A549 (cell line): Measurements from ENCODE around the gene NGDN. TPM values are rescaled to one million over a fixed set of nuclear protein-coding genes. Genes with fewer than 3 reads are reported as not detected.

Experiments used
- ATAC-seq, 2 experiments: fragments of 200-7000 bp in 1 of 2; fragments of >200 bp in 1 of 2; cut with Nextera tagmentation in 1 of 2; cut with Tn5 transposase in 1 of 2; 3 replicates each; pipeline versions ENCODE4 v1.8.0 to v1.9.1; 2018 to 2020; ENCODE audit warnings: mild to moderate bottlenecking in 1 of 2, moderate library complexity in 1 of 2
- CTCF ChIA-PET: fragments of 300-600 bp; sonication (Branson Sonifier 250); formaldehyde crosslinking; extraction: SDS; loops from one replicate; lab custom pipeline; 2021; ENCODE audit warnings: antibody characterized with exemption, inconsistent platforms; lab: Yijun Ruan, JAX
- POLR2A ChIA-PET: fragments of 350-600 bp; formaldehyde crosslinking; extraction: SDS; loops from one replicate; lab custom pipeline; 2021; ENCODE audit warnings: antibody characterized with exemption, inconsistent platforms; lab: Yijun Ruan, JAX
- DNase-seq, 2 experiments: peaks; one replicate each; pipeline versions ENCODE4 v3.0.0 to v3.0.0-alpha.2; 2011 to 2016; ENCODE audit warnings: low read depth in 1 of 2, low spot score in 1 of 2
- FAIRE-seq: peaks from 2 replicates; lab custom pipeline; 2011; peaks lifted over from hg19 to GRCh38; lab: Jason Lieb, UNC
- H3K27ac ChIP-seq, 2 experiments: fragments of >200 bp; sonication (Bioruptor Twin); formaldehyde crosslinking; 3 replicates each; pipeline ENCODE4 v1.5.1; 2016 to 2017
- H3K4me1 ChIP-seq: fragments of >200 bp; sonication (Bioruptor Twin); formaldehyde crosslinking; 3 replicates; pipeline ENCODE4 v1.6.1; 2016
- H3K4me2 ChIP-seq: fragments of >200 bp; sonication (Bioruptor Twin); formaldehyde crosslinking; 3 replicates; pipeline ENCODE4 v1.6.1; 2016
- H3K4me3 ChIP-seq: fragments of >200 bp; sonication (Bioruptor Twin); formaldehyde crosslinking; 3 replicates; pipeline ENCODE4 v1.5.1; 2016
- H3K9me3 ChIP-seq: fragments of >200 bp; sonication (Bioruptor Twin); formaldehyde crosslinking; 3 replicates; pipeline ENCODE4 v1.6.1; 2016
- BHLHE40 ChIP-seq: IDR thresholded peaks from 2 replicates; pipeline ENCODE4 v1.6.1; 2012; ENCODE audit warnings: low read depth, low read length, inconsistent platforms
- CBX2 ChIP-seq: fragments of 200-600 bp; sonication (generic); IDR thresholded peaks from 2 replicates; pipeline ENCODE4 v1.6.1; 2016; ENCODE audit warnings: low read depth, mild to moderate bottlenecking, borderline replicate concordance
- CTCF ChIP-seq: fragments of >200 bp; sonication (Bioruptor Twin); formaldehyde crosslinking; IDR thresholded peaks from 3 replicates; pipeline ENCODE4 v1.5.1; 2016
- E2F6 ChIP-seq: IDR thresholded peaks from 2 replicates; pipeline ENCODE4 v1.6.1; 2012; ENCODE audit warnings: low read depth, borderline replicate concordance
- EHMT2 ChIP-seq: fragments of 200-600 bp; sonication (generic); IDR thresholded peaks from 2 replicates; pipeline ENCODE4 v1.6.1; 2016; ENCODE audit warnings: antibody characterized with exemption, low read depth, mild to moderate bottlenecking, moderate library complexity
- ELK1 ChIP-seq: fragments of 150-350 bp; IDR thresholded peaks from 2 replicates; pipeline ENCODE4 v1.6.1; 2014; ENCODE audit warnings: low read depth, mild to moderate bottlenecking, low read length
- FOSL2 ChIP-seq, 2 experiments: fragments of 450-650 bp in 1 of 2; fragments of >200 bp in 1 of 2; sonication (Bioruptor Twin) in 1 of 2; formaldehyde crosslinking; IDR thresholded peaks; 2 replicates each; pipeline versions ENCODE4 v1.5.0 to v1.6.1; 2016 to 2020; ENCODE audit warnings: mild to moderate bottlenecking in 1 of 2, moderate library complexity in 1 of 2
- FOXS1 ChIP-seq: fragments of 250-450 bp; sonication (Bioruptor Pico); IDR thresholded peaks from 2 replicates; pipeline ENCODE4 v1.5.0; 2020; ENCODE audit warnings: mild to moderate bottlenecking, moderate library complexity
- HDAC2 ChIP-seq: fragments of 200-600 bp; sonication (generic); IDR thresholded peaks from 2 replicates; pipeline ENCODE4 v1.6.1; 2016
- HOXA7 ChIP-seq: fragments of 250-450 bp; sonication (Bioruptor Pico); IDR thresholded peaks from 2 replicates; pipeline ENCODE4 v1.5.0; 2020; ENCODE audit warnings: mild to moderate bottlenecking, moderate library complexity
- JUNB ChIP-seq: fragments of >200 bp; sonication (Bioruptor Twin); formaldehyde crosslinking; IDR thresholded peaks from 2 replicates; pipeline ENCODE4 v1.6.1; 2016
- MAFK ChIP-seq: fragments of 450-650 bp; IDR thresholded peaks from 2 replicates; pipeline ENCODE4 v1.6.1; 2014; ENCODE audit not compliant: partially characterized antibody
- MYC ChIP-seq: IDR thresholded peaks from 2 replicates; pipeline ENCODE4 v1.6.1; 2012; ENCODE audit warnings: mild to moderate bottlenecking, inconsistent platforms, low read length, improper control_type of control experiment, borderline replicate concordance
- NFE2L2 ChIP-seq: fragments of 150-350 bp; conservative IDR thresholded peaks from 2 replicates; pipeline ENCODE4 v1.6.1; 2014; ENCODE audit warnings: low read length
- NR3C1 ChIP-seq: fragments of >200 bp; sonication (Bioruptor Twin); formaldehyde crosslinking; IDR thresholded peaks from 3 replicates; pipeline ENCODE4 v1.6.1; 2017
- PBX3 ChIP-seq: IDR thresholded peaks from 2 replicates; pipeline ENCODE4 v1.6.1; 2012
- PHF8 ChIP-seq: fragments of 200-600 bp; sonication (generic); IDR thresholded peaks from 2 replicates; pipeline ENCODE4 v1.6.1; 2016; ENCODE audit warnings: low read depth, mild to moderate bottlenecking, antibody characterized with exemption, moderate library complexity, borderline replicate concordance
- POLR2A ChIP-seq: IDR thresholded peaks from 2 replicates; pipeline ENCODE4 v1.6.1; 2012; ENCODE audit warnings: mild to moderate bottlenecking, low read length
- POLR2AphosphoS2 ChIP-seq: conservative IDR thresholded peaks from 2 replicates; pipeline ENCODE4 v1.6.1; 2012; ENCODE audit warnings: low read length, improper control_type of control experiment, inconsistent platforms
- RCOR1 ChIP-seq: fragments of 150-350 bp; IDR thresholded peaks from 2 replicates; pipeline ENCODE4 v1.6.1; 2014; ENCODE audit warnings: antibody characterized with exemption, low read length, low read depth
- RNF2 ChIP-seq: fragments of 200-600 bp; sonication (generic); IDR thresholded peaks from 2 replicates; pipeline ENCODE4 v1.6.1; 2016; ENCODE audit warnings: low read depth, mild to moderate bottlenecking, antibody characterized with exemption, moderate library complexity, borderline replicate concordance
- ZC3H11A ChIP-seq: fragments of 450-650 bp; IDR thresholded peaks from 2 replicates; pipeline ENCODE4 v1.6.1; 2014; ENCODE audit warnings: antibody characterized with exemption, mild to moderate bottlenecking
- ZFP36 ChIP-seq: fragments of 450-650 bp; IDR thresholded peaks from 2 replicates; pipeline ENCODE4 v1.6.1; 2014; ENCODE audit warnings: borderline replicate concordance; ENCODE audit not compliant: partially characterized antibody
- ZNF302 ChIP-seq: fragments of 250-450 bp; sonication (Bioruptor Pico); IDR thresholded peaks from 2 replicates; pipeline ENCODE4 v1.9.0; 2021; ENCODE audit warnings: inconsistent platforms, mild to moderate bottlenecking, moderate library complexity
- WGBS: methylation state at CpG from one replicate; pipeline ENCODE4 v1.1.6; 2017; ENCODE audit errors: missing lambda C conversion rate; 5-methylcytosine and 5-hydroxymethylcytosine counted together
- polyA plus RNA-seq, 4 experiments: library from polyadenylated mRNA; depleted of rRNA in 3 of 4; stranded (reverse); fragments of >200 nt; fragmentation: RNase III in 1 of 4; extraction: RNeasy Plus Mini Kit Qiagen cat#74134 plus additional on column Dnase treatment in 1 of 4; gene quantifications; 2 replicates in 3 of 4; 3 replicates in 1 of 4; pipeline ENCODE4 v1.2.3, GENCODE V29; 2011 to 2017
- TF ChIP-seq, protein P1 (sequence below): IDR thresholded peaks from 2 replicates; pipeline ENCODE4 v1.6.1; 2012
- TF ChIP-seq, protein P2 (sequence below): fragments of >200 bp; sonication (Bioruptor Twin); formaldehyde crosslinking; IDR thresholded peaks from 2 replicates; pipeline ENCODE4 v1.6.1; 2016

The NGDN gene
- polyA plus RNA-seq, 2 of the 4 experiments (the other 2 are of a cell fraction), result 62.9 to 108 TPM

- Histone ChIP-seq H3K4me3 (no peak overlapping the region), H3K27ac (no peak overlapping the region), H3K4me2 (no peak overlapping the region), H3K9me3 (no peaks in the 10 kb centered on the region)
- CTCF ChIA-PET, result interaction anchor here (1.6 kb wide), 1 partner anchor 21 kb away, joined by 4 read pairs; no protein-coding TSS in a partner anchor
- ATAC-seq (no peak), FAIRE-seq (no peak), DNase-seq (no peak)
- POLR2A ChIA-PET, result no interaction called here
- 5% methylated on average over 4 of the region's 4 CpGs for WGBS
- TF ChIP-seq, protein P1, sequence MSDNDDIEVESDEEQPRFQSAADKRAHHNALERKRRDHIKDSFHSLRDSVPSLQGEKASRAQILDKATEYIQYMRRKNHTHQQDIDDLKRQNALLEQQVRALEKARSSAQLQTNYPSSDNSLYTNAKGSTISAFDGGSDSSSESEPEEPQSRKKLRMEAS, result no peak
- TF ChIP-seq ZFP36 (no peak), RNF2 (no peak), NR3C1 (no peak), PHF8 (no peak), JUNB (no peak), MAFK (no peak), PBX3 (no peak), BHLHE40 (no peak), EHMT2 (no peak), ZC3H11A (no peak), FOXS1 (CRISPR knock-in tag) (no peak), POLR2AphosphoS2 (no peak), E2F6 (no peak), POLR2A (no peak), MYC (no peak), FOSL2 (IDR thresholded peaks at IDR 0.05) (no peak), FOSL2 (CRISPR knock-in tag; IDR thresholded peaks at IDR 0.05) (no peak), CBX2 (no peak), HOXA7 (CRISPR knock-in tag) (no peak), ZNF302 (no peak)
- TF ChIP-seq, all 56 proteins: peak for 0
- H3K4me1 ChIP-seq, result no peaks in the 10 kb centered on the region
Measured at GRCh38 chr14:23445773-23446172, 23.7 kb upstream of the NGDN start.

- POLR2A ChIA-PET, result no interaction called here
- no peak for ATAC-seq
Measured at GRCh38 chr14:23446291-23446851, 23.1 kb upstream of the NGDN start.

More at GRCh38 chr14:23446291-23446851, 23.1 kb upstream of the NGDN start:
- CTCF ChIA-PET, result no interaction called here
- DNase-seq (no peak), FAIRE-seq (no peak)
- no peak overlapping the region for H3K4me3 ChIP-seq
- 55% methylated on average over 4 of the region's 4 CpGs for WGBS
- H3K27ac ChIP-seq, result no peak overlapping the region
- no peaks in the 10 kb centered on the region for H3K4me1 ChIP-seq
- no peak for TF ChIP-seq MYC
- TF ChIP-seq, protein P2, sequence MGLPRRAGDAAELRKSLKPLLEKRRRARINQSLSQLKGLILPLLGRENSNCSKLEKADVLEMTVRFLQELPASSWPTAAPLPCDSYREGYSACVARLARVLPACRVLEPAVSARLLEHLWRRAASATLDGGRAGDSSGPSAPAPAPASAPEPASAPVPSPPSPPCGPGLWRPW, result no peak
- no peak for TF ChIP-seq NFE2L2
- TF ChIP-seq FOXS1 (CRISPR knock-in tag), result no peak
- no peak for TF ChIP-seq JUNB
- no peak for TF ChIP-seq ELK1
- TF ChIP-seq RCOR1, result no peak
- TF ChIP-seq PBX3, result no peak
- no peak for TF ChIP-seq HDAC2
- TF ChIP-seq CTCF, result no peak
- no peak for TF ChIP-seq ZC3H11A
- no peak overlapping the region for H3K4me2 ChIP-seq
- no peaks in the 10 kb centered on the region for H3K9me3 ChIP-seq
